Right cardiac atrium (tissue), 5 donors: ENCODE data around the gene TRAPPC2. TPM values are rescaled to one million over a fixed set of nuclear protein-coding genes. Genes with fewer than 3 reads are reported as not detected.

ENCODE experiments used
- ATAC-seq, 2 donors: fragments of 200-7000 bp; cut with Tn5 transposase; one replicate each; pipeline versions ENCODE4 v1.8.0 to v1.9.1; 2020; ENCODE audit warnings: moderate library complexity in 2 of 2, mild to moderate bottlenecking in 1 of 2
- DNase-seq, 3 donors: peaks; one replicate each; pipeline ENCODE4 v3.0.0-alpha.2; 2020
- H3K27ac ChIP-seq: one replicate; pipeline ENCODE4 v1.5.1; 2013; ENCODE audit warnings: mild to moderate bottlenecking, low read length, control low read depth, moderate library complexity
- H3K27me3 ChIP-seq: one replicate; pipeline ENCODE4 v1.6.1; 2013; ENCODE audit not compliant: control insufficient read depth, insufficient read depth
- H3K4me1 ChIP-seq: one replicate; pipeline ENCODE4 v1.6.1; 2013; ENCODE audit warnings: low read length; ENCODE audit not compliant: control insufficient read depth, insufficient read depth
- H3K4me3 ChIP-seq: one replicate; pipeline ENCODE4 v1.5.1; 2013; ENCODE audit warnings: low read length, control low read depth
- H3K9me3 ChIP-seq: one replicate; pipeline ENCODE4 v1.6.1; 2013; ENCODE audit warnings: low read length; ENCODE audit not compliant: control insufficient read depth
- WGBS: extraction: QIAGEN DNeasy Blood & Tissue Kit; methylation state at CpG from one replicate; pipeline ENCODE4 v1.1.7; 2013; 5-methylcytosine and 5-hydroxymethylcytosine counted together
- intact Hi-C, 4 donors: fragments of 100-400 bp; cut with DNase I; formaldehyde crosslinking; loops; one replicate each; pipeline versions ENCODE4 v1.11.0 to v1.14.0; 2022 to 2023
- long read RNA-seq, 4 donors: library from polyadenylated mRNA; unstranded; transcript quantifications; one replicate each; pipeline ENCODE4 v2.0.0, GENCODE V29; 2020 to 2021
- polyA plus RNA-seq: library from polyadenylated mRNA; stranded (reverse); fragments of 200-250 nt; gene quantifications from one replicate; pipeline ENCODE4 v1.2.3, GENCODE V29; 2013
- total RNA-seq, 4 donors: library from RNA; stranded (reverse); fragmentation: NEBNext Ultra II Directional; extraction: Animal tissue kit (Norgen Biotek cat#: 25700); gene quantifications; one replicate each; pipeline ENCODE4 v1.2.1, GENCODE V29; 2021
- donor health status: healthy with polysubstance abuse.
- donor health status: DM: no; HTN: yes; CAD: no.
- donor health status: DM: no; HTN: no; CAD: no.
- donor health status: DM: no; HTN: yes; CAD: no; lungs with severe emphysema.
- donor health status: DM: yes; HTN: yes; CAD: no.

Gene TRAPPC2
- 1 to 10 TPM; 6.4 to 8.7 (median 7.8) TPM for total RNA-seq
- 4.3 TPM for polyA plus RNA-seq
- long read RNA-seq, donor 1, transcript TRAPPC2-201 (5 exons, 2,716 nt) = major isoform, 16 of 20 reads
- long read RNA-seq, donor 1, partial matches to known transcripts = 0 of 20 reads
- long read RNA-seq, donor 1, other reads (novel, unspliced or antisense) = 1 of 20 reads
- long read RNA-seq, donor 2, partial matches to known transcripts = 1 of 5 reads
- long read RNA-seq, donor 2, other reads (novel, unspliced or antisense) = 1 of 5 reads
- long read RNA-seq, donor 3, transcript TRAPPC2-203 (6 exons, 2,776 nt) = minor isoform, 5 of 45 reads
- long read RNA-seq, donor 3, transcript TRAPPC2-201 (5 exons, 2,716 nt) = major isoform, 17 of 45 reads
- long read RNA-seq, donor 3, partial matches to known transcripts = 2 of 45 reads
- long read RNA-seq, donor 3, other reads (novel, unspliced or antisense) = 21 of 45 reads
- long read RNA-seq, donor 4, transcript TRAPPC2-201 (5 exons, 2,716 nt) = major isoform, 7 of 12 reads
- long read RNA-seq, donor 4, partial matches to known transcripts = 1 of 12 reads
- long read RNA-seq, donor 4, other reads (novel, unspliced or antisense) = 3 of 12 reads

DNA sequence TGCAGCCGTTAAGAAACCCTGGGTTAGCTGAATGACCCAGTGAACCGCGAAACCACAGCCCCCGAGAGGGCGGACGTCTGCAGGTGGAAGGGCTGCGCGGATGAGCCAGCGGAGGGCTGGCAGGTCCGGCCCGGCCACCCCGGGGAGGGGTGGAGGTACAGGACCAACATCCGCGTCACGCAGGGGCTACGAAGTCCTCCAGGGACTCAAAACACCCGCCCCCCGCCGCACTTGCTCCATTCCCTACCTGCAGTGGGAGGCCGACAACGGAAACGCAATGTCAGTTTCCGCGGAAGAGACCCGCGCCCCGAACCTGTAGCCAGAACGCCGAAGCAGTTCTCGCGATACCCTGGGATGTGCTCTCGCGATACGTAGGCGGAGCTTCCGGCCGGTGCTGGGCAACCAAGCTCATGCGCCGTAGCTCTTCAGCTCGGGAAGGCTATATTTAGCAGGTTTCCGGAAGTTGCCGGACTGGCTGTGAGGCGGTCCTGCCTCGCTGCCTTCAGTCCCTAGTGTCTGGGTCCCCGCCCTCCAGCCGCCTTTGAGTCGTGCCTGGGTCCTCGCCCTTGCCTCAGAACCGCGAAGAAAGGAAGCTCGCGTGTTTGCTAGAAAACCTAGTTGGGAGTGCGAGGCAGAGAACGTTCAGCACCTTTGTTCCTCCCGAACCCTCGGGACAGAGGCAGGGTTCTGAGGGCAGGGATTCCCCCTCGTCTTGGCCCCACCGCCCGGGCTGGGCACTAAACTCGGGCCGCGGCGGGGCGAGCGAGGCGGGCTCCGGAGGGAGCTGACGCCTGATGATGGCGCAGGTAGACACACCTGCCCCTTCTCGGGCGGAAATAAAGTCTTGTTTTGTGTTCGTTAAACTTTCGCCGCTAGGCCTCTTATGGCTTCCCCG is at the start of gene TRAPPC2, which contains the start of gene OFD1:
TRAPPC2 (minus strand) TSS at position 343 of the 895 bp plus-strand sequence. CDS start 14,657 bp downstream, outside the sequence.
OFD1 (plus strand) TSS at position 471 of the 895 bp plus-strand sequence; CDS start at position 795, 324 bp downstream.
- Histone ChIP-seq H3K27me3 (no peaks in the 10 kb centered on the region), H3K4me3 (peak within 1 kb of the TSS; percentile 93), H3K9me3 (no peaks in the 10 kb centered on the region), H3K4me1 (peaks cover 3% of the 10 kb centered on the region), H3K27ac (peak within 1 kb of the TSS; percentile 97)
- under 1% methylated on average over 75 of the region's 75 CpGs for WGBS
- intact Hi-C loops = loop anchor here in 2 of 4 donors (10.0 kb wide), 2 partner anchors 70 to 80 kb away; partner anchors contain the start of gene TCEANC (in 1 of the 2)
- DNase-seq = peak; percentile 92 to 95 (median 95)
- ATAC-seq = peak; percentile 100

DNA sequence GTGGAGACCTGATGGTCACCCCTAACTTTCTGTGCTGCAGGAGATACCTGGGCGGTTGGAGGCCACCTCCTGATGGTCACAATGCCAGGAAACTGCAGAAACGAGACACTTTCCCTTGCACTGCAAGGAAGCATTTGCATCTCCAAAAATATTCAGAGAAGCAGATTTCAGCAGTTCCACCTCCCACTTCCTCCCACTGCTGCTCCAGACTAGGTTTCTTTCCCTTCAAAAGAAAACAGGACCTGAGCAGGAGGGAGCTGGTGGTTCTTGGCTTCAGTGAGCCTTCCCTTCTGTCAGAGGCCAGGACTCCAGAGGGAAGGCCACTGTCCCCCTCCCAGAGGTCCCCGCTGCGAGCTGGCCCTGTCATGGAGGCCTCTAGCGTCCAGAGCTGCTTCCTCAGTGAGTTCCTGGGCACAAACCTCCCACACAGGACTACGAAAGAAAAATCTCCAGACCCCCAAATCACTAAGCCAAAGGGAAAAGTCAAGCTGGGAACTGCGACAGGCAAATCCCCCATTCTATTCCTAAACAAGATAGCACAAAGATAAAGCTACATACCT is 46.5 kb upstream of the TRAPPC2 start:
- no peak for DNase-seq
- intact Hi-C loops = no loop called here
- Histone ChIP-seq H3K4me1 (no peaks in the 10 kb centered on the region), H3K9me3 (no peaks in the 10 kb centered on the region), H3K4me3 (no peak overlapping the region), H3K27ac (no peak overlapping the region), H3K27me3 (no peaks in the 10 kb centered on the region)
- WGBS = 46% methylated on average over 7 of the region's 7 CpGs
- no peak for ATAC-seq

DNA sequence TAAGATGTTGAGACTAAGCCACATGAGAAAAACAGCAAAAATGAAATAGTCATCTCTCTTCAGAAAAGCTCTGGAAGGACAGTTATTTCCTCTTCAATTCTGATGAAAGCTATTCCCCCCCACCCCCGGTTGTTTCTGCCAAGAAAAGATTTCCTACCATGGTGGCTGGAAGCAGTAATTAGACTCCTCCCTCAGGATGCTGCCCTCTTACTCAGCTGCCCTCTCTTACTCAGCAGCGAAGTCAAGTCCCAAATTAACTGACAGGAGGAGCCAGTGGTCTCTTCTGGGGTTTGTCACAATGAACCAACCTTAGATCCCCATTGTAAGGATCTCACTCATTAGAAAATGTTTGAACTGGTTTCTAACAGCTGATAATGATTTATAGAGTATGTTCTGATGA is 44.5 kb upstream of the TRAPPC2 start:
- H3K27me3 ChIP-seq = no peaks in the 10 kb centered on the region
- 6% methylated on average over 2 of the region's 2 CpGs for WGBS
- DNase-seq (no peak), ATAC-seq (peak in 1 of 2 donors; percentile 68)
- no peak overlapping the region for H3K27ac ChIP-seq
- H3K4me1 ChIP-seq = no peaks in the 10 kb centered on the region
- no peaks in the 10 kb centered on the region for H3K9me3 ChIP-seq
- intact Hi-C loops = no loop called here
- no peak overlapping the region for H3K4me3 ChIP-seq

DNA sequence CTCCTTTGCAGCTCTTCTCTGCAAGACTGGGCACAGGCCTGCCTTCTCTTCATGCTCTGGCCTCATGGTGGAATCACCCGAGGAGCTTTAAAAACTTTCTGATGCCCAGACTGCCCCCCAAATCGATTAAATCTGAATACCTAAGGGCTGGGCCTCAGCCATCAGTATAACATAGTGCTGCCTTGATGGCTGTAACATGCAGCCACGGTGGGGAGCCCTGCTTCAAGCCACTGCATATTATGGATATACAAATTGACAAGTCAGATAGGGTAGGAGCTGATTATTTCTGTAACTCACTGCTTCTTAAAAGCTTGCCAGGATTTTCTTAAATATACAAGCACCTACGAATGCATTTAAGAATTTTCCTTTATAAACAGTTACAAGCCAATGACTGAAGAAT is 42.0 kb upstream of the TRAPPC2 start:
- Histone ChIP-seq H3K27ac (no peak overlapping the region), H3K27me3 (no peaks in the 10 kb centered on the region), H3K4me3 (no peak overlapping the region), H3K4me1 (no peaks in the 10 kb centered on the region), H3K9me3 (no peaks in the 10 kb centered on the region)
- ATAC-seq (no peak), DNase-seq (no peak)
- 74% methylated on average over 4 of the region's 4 CpGs for WGBS
- intact Hi-C loops = no loop called here

DNA sequence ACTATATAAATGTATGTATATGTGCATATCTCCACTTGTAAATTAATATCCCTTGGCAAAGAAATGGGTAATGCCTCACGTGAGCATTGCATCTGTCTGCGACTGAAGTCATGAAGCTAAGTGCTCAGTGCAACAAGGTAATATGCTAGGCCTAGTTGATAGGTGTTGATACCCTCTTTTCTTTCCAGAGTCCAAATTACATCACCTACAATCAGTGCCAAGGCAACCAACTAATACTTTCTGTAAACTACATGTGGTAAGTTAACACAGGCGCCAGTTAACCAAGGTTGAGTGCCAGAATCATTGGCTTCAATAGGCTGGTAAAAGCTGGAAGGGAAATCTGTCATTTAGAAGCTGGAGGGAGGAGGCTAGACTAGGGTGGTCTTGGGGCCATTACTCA is 41.4 kb upstream of the TRAPPC2 start:
- Histone ChIP-seq H3K27me3 (no peaks in the 10 kb centered on the region), H3K27ac (no peak overlapping the region), H3K4me1 (no peaks in the 10 kb centered on the region), H3K9me3 (no peaks in the 10 kb centered on the region), H3K4me3 (no peak overlapping the region)
- intact Hi-C loops = no loop called here
- ATAC-seq = no peak
- WGBS = 96% methylated on average over 3 of the region's 3 CpGs
- no peak for DNase-seq

DNA sequence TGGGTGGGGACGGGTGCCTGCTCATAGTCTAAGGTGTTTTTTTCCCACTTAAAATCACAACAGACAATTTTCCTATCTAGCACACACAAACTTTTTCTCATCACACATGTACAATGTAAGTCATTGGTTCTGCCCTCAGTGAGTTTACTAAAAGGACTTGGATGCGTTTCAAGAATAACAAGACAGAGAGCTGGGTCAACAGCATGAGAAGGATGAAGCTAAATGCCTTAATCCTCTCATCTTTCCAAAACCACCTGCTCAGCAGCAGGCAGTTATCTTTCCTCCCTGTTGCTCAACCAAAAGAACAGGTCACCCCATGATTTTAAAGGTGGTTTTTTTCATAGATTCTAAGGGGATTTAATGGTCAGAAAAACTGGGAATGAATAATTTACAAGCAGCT is 40.3 kb upstream of the TRAPPC2 start:
- Histone ChIP-seq H3K27ac (no peak overlapping the region), H3K27me3 (no peaks in the 10 kb centered on the region), H3K4me3 (no peak overlapping the region), H3K9me3 (no peaks in the 10 kb centered on the region), H3K4me1 (no peaks in the 10 kb centered on the region)
- ATAC-seq = no peak
- DNase-seq = no peak
- 84% methylated on average over 2 of the region's 2 CpGs for WGBS
- intact Hi-C loops = no loop called here

DNA sequence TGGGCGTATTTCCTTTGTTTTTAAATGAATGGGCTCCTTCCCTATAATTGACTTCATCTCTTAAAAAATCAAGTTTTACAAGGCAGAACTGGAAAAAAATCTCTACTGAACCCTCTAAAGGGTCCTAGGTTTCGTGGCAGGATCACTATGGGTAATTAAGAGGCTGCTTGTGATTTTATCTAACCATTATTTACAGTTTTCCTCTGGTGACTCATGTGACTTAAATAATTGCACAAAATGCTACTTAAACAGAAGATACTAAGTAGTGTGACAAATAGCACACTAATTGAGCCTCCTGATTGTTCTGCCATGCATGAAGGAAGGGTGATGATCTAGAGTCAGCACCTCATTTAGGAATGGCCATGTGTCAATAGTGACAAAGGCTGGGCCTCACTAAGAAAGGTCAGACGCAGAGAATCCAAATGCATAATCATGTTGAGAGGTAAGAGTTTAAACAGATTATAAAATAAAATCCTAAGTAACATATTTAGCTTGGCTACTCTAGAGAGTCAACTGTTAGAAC is 35.7 kb upstream of the TRAPPC2 start:
- no peak overlapping the region for H3K4me3 ChIP-seq
- no peak overlapping the region for H3K27ac ChIP-seq
- no peaks in the 10 kb centered on the region for H3K4me1 ChIP-seq
- WGBS = 87% methylated on average over 3 of the region's 3 CpGs
- intact Hi-C loops = no loop called here
- no peaks in the 10 kb centered on the region for H3K27me3 ChIP-seq
- no peak for ATAC-seq
- no peaks in the 10 kb centered on the region for H3K9me3 ChIP-seq
- DNase-seq = no peak

DNA sequence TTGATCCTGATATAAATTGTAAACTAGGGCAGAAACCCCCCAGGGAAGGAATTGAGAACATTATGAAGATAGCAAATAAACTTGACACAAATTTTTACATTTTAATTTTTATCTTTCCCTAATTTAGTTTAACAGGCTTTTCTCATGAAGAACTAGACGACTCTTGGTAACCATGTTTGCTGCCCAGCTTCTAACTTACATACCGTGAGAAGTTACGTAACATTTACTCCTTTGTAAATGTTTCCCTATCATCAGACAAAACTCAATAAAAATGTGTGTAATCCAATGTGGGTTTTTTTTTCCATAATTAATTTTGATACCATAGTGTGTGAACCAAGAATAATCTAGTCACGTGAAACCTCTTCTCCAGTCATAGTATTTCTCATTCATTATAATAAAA is 34.5 kb upstream of the TRAPPC2 start:
- Histone ChIP-seq H3K27me3 (no peaks in the 10 kb centered on the region), H3K9me3 (no peaks in the 10 kb centered on the region), H3K4me1 (no peaks in the 10 kb centered on the region), H3K4me3 (no peak overlapping the region), H3K27ac (no peak overlapping the region)
- 88% methylated on average over 4 of the region's 4 CpGs for WGBS
- intact Hi-C loops = no loop called here
- no peak for ATAC-seq
- no peak for DNase-seq

DNA sequence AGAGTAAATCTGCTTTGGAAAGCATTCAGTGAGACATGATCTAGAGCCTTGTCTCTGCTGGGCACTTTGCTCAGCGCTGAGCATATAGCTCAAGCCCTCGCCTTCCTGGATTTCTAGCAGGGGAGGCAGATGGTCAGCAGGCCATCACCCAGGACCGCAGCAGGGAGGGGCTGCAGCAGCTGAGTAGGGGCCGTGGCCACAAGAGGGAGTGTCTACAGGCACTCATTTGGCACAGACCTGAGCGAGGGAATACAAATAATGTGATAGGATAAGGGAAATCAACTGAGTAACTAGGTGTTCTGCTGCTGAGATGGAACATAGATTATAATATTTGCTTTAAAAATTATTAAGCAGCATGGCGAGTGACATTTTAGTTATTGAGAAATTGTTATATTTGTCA is 30.3 kb upstream of the TRAPPC2 start:
- intact Hi-C loops = no loop called here

DNA sequence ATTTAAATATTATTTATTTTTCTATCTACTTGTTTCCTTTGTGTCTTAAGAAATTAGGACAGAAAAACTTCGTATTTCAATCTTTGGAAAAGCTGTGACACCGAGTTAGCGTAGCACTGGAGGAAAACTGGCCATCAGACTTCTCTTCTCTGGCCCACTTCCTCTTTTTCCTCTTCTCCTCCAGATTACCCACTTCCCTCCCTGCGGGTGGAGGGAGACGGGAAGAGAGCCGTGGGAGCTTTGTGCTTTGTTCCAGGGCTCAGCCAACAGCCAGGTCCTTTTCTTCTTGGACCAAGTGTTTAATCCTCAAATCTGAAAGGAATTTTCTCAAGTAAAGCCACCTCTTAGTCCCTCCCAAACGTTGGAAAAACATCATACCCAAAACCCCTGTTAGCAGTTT is 29.9 kb upstream of the TRAPPC2 start:
- H3K9me3 ChIP-seq = no peaks in the 10 kb centered on the region
- ATAC-seq = peak; percentile 55 to 78
- peaks cover 3% of the 10 kb centered on the region for H3K4me1 ChIP-seq
- WGBS = 28% methylated on average over 7 of the region's 7 CpGs
- H3K27me3 ChIP-seq = no peaks in the 10 kb centered on the region
- no peak for DNase-seq
- no peak overlapping the region for H3K4me3 ChIP-seq
- H3K27ac ChIP-seq = peak overlapping the region; percentile 68
- intact Hi-C loops = no loop called here

More for the DNA sequence above, 30.3 kb upstream of the TRAPPC2 start:
- Histone ChIP-seq H3K27ac (no peak overlapping the region), H3K4me3 (no peak overlapping the region), H3K9me3 (no peaks in the 10 kb centered on the region), H3K27me3 (no peaks in the 10 kb centered on the region), H3K4me1 (peaks cover 3% of the 10 kb centered on the region)
- DNase-seq (peak; percentile 21 to 73 (median 63)), ATAC-seq (peak; percentile 67 to 71)
- WGBS = 44% methylated on average over 6 of the region's 6 CpGs
